ENCODE data around the gene AGAP1.
A peak's percentile ranks its signal among the peaks of the same experiment; 100 is the strongest.

Gene AGAP1

GRCh38 chr2:235921508-235922191 lies 427.8 kb downstream of the AGAP1 start:
- no peak for DNase-seq (ENCODE audit: low read depth)

GRCh38 chr2:235922839-235923238 lies 429.0 kb downstream of the AGAP1 start:
- DNase-seq (ENCODE audit: low read depth), result no peak

DNA sequence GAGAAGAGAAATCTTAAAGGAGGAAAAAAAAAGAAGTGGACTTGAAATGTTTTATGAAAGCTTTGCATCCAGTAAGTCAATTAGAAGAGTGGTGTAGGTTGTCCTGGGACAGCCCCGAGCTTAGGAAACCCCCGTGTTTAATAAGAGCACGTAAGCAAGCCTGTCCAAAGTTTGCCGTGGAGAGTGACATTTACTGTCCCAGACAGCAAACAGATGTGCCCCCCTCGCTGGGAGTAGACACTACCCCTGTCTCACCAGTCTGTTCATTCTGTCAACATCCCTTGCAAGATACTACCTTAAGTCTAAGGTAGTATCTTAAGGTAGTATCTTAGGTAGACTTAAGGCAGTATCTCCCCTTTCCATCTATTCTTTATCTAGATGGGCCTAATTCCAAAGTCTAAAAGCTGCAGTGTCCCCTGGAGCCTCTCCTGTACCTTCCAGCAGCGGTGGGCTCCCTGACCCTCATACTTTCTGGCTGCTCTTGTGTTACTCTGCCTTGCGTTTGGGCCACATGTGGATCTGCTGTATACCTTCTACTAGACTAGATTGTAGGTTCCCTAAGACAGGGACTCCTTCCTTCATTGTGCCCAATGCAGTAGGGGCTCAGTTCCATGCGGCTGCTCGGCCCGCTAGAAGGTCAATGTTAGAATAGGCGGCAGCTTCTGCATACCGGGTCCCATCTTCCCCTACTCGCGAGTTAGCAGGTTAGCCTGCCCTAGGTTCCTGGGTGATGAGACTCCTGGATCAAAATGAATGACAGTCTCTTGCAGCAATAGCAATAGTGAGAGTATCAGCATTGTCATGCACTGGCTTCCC lies 430.2 kb downstream of the AGAP1 start:
- DNase-seq (ENCODE audit: low read depth), result no peak

DNA sequence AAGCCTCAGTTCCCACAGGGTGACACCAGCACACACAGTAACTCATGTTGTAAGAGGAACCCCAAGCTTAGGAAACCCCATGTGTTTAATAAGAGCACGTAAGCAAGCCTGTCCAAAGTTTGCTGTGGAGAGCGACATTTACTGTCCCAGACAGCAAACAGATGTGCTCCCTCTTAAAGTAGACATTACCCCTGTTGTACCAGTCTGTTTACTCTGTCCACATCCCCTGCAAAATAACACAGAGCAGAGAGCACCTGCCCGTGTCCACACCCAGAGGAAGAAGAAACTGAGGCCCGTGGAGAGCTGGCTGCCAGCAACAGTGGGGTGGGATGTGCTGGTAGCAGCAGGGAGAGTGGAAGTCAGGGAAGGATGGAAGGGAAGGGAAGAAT lies 430.8 kb downstream of the AGAP1 start:
- DNase-seq (ENCODE audit: low read depth), result no peak

- no peak for DNase-seq (ENCODE audit: low read depth)
Measured at GRCh38 chr2:235925250-235925919, 431.5 kb downstream of the AGAP1 start.

GRCh38 chr2:235926229-235926628 lies 432.4 kb downstream of the AGAP1 start:
- no peak for DNase-seq (ENCODE audit: low read depth)

DNA sequence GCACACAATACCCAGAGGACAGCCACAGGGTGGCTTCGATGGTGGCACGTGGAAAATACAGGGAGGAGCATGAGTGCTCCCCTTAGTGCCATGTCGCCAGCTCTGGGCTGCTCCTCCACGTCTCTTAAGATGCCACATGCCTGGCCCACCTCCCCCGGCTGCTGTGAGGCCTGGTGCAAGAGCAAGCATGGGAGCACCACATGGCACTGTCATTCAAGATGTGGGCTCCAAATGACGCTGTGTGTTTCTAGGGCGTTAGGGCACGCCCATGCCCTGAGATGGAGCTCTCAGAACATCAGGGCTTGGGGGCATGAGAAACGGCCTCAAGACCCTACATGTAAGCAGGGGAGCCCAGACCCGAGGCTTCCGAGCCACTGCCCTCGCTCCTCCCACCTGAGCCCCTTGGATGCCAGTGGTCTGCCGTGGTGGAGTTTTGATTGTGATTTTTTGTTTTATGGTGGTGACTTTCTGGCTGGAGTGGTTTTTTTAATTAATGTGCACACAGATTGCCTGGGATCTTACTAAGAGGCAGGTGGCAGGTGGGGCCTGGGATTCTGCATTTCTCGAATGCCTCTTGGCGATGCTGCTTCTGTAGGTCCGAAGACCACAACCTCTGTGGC lies 435.0 kb downstream of the AGAP1 start:
- no peak for DNase-seq (ENCODE audit: low read depth)

- no peak for DNase-seq (ENCODE audit: low read depth)
Measured at GRCh38 chr2:235930701-235931100, 436.9 kb downstream of the AGAP1 start.

GRCh38 chr2:235931676-235932075 lies 437.8 kb downstream of the AGAP1 start:
- DNase-seq (ENCODE audit: low read depth), result no peak

DNA sequence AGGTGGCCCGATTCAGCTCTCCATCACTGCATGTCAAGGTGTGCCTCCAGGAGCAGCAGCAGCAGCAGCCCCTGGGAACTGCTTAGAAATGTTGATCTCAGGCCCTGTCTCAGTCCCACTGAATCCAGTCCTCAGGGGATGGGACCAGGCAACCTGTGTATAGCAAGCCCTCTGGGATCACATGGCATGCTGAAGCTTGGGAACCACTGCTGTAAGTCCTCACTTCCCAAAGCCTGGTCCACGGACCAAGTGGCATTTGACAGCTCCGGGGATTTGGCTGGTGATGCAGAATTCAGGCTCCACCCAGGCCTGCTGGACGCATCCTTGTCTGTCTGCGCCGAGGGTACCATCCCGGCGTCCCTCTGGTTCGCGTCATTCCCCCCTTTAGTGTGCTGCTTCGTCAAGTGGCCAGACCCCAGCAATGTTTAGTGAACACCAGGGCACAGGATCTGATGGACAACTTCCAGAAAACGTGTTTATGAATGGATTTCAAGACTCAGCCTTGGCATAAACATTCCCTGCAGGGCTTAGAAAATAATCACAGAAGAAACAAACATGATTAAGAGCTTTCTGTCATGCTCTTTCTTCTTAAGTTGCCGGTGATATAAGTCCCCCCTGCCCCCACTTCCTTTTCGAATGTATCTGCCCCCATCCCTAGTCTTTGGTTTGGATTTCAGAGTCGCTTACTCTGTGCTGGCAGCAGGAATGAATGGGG lies 440.4 kb downstream of the AGAP1 start:
- DNase-seq (ENCODE audit: low read depth), result no peak

GRCh38 chr2:235934774-235935484 lies 441.1 kb downstream of the AGAP1 start:
- no peak for DNase-seq (ENCODE audit: low read depth)

- DNase-seq (ENCODE audit: low read depth), result no peak
Measured at GRCh38 chr2:235935773-235936172, 441.9 kb downstream of the AGAP1 start.

- no peak for DNase-seq (ENCODE audit: low read depth)
Measured at GRCh38 chr2:235936493-235936892, 442.6 kb downstream of the AGAP1 start.

DNA sequence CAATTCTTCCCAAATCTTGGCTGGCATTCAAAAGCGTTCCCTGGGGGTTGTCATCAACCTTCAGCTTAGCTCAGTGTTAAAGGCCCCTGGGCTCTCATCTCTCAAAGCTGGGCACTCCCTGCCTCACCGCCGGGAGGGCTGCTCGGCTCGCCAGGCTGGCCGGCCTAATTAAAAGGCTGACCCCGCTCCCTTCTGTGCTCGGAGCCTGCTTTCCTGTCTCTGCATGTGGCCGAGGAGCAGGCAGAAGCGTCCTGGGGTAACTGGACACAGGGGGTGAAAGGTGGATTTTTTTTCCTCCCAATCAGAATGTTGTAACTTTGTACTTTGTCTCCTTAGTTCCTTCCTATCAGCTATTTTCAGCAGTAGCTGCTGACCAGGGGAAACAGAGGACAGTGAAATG lies 443.2 kb downstream of the AGAP1 start:
- DNase-seq (ENCODE audit: low read depth), result no peak

- no peak for DNase-seq (ENCODE audit: low read depth)
Measured at GRCh38 chr2:235937526-235937925, 443.7 kb downstream of the AGAP1 start.

- no peak for DNase-seq (ENCODE audit: low read depth)
Measured at GRCh38 chr2:235937936-235938335, 444.1 kb downstream of the AGAP1 start.

DNA sequence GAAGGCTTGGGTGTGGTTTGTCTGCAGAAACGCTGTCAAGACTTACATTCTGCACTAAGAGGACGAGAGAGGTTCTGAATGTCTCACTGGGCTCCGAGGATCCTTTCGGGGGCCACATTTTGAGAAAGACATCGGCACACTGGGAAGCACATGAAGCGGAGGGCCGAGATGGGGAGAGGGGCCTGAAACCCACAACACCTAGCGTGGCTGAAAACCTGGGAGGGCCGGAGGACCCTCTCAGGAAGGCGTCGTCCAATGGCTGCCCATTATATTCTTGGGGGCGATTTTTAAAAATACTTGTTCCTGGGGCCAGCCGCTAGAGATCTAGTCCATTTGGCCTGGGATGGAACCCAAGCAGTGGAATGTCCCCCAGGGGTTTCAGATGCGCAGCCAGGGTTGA lies 444.8 kb downstream of the AGAP1 start:
- DNase-seq (ENCODE audit: low read depth), result no peak

- no peak for DNase-seq (ENCODE audit: low read depth)
Measured at GRCh38 chr2:235939471-235939870, 445.6 kb downstream of the AGAP1 start.

GRCh38 chr2:235940330-235940729 lies 446.5 kb downstream of the AGAP1 start:
- DNase-seq (ENCODE audit: low read depth), result no peak

DNA sequence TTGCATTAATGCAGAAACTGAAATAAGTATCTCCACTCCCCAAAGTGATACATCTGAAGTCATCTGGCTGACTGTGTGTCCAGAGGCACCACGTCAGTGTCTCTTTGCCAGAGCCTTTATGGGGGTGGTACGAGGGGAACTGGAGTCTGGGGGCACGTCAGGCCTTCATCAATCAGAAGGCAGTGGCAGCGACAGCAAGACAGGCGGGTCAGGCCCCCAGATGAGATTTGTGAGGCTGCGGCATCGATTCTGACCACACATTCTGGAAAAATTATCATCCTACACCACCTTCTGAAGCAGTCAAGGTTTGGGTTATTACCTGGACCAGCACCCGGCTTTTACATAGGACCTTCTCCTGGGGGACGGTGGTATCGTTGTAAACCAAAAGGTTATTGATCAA lies 450.7 kb downstream of the AGAP1 start:
- DNase-seq (ENCODE audit: low read depth), result no peak

DNA sequence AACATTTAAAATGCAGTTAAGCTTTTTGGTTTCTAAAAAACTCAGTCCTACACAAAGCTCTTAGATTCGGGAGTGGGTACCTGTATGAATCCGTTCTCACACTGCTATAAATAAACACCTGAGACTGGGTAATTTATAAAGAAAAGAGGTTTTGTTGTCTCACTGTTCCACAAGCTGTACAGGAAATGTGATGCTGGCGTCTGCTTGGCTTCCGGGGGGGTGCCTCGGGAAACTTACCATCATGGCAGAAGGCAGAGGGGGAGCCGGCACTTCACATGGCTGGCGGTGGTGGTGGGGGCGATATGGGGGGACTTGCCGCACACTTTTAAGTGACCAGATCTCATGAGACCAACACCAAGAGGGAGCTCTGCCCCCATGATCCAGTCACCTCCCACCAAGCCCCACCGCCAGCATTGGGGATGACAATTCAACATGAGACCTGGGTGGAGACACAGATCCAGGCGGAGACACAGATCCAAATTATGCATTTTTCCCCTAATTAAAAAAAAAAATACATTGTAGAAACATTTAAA lies 451.8 kb downstream of the AGAP1 start:
- DNase-seq (ENCODE audit: low read depth), result peak; percentile 6
